HG02840 (cell line): ENCODE data around the gene LHX5.

Source experiments
- ATAC-seq: cut with Tn5 transposase; IDR thresholded peaks from one replicate; pipeline ENCODE4 v1.9.1; 2021; ENCODE audit warnings: mild to moderate bottlenecking, moderate library complexity, moderate number of reproducible peaks; ENCODE audit not compliant: unreplicated experiment, low FRiP score

LHX5 gene

DNA sequence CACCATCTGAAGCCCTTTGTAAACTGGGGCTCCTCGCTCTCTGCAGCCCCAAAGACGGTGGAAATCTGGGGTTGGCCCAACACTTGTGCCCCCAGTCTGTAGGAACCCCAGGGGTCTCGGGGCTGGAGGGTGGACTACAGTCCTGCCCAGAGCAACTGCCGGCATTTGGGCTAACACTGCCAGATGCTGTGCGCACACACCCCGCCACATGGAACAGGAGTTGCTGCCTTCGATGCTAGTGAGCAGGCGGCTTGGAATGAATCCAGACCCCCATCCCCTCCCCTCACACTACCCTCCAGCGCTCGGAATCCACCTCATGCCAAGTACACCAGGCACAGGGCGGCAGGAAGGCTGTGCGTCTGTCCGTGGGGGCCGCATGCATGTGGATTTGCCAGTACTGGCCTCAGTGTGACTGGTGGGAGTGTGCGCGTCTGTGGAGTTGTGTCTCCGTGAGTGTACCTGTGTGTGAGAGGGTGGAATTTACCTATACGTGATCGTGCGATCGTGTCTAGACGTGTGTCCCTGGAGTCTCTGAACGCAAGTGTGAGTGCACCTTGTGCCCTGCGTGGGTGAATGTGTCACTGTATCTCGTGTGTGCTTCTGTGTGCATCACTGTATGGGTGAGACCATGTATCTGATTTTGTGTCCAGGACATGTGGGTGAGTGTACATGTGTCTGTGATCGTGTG lies 5.1 kb downstream of the LHX5 start:
- ATAC-seq, result no peak

DNA sequence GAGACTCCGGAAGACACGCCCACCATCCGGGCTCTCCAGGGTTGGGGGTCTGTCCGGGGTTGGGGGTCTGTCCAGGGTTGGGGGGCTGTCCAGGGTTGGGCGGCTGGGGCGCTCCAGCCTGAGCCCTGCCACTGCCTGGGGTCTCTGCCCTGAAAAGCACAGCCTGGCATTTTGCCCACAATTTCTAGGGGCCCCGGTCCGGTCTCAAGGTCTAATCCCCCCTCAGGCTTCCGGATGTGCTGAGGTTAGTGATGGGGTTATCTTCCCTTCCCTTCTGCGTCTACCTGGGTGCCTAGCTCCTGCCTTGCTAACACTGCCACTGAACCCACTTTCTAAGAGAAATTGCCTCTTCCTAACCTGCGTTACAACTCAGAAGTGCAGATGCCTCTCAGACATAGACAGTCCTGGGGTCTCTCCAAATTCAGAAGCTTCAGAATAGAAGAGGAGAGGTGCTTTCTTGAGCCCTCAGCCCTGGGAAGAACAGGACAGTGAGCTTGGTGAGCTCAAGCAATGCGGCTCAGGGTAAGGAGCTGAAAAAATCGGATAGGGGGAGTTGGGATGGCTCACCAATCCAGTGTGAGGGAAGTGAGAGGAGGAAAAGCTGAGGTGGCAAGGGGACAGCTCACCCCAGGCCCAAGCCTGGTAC lies 5.7 kb downstream of the LHX5 start:
- ATAC-seq, result no peak

DNA sequence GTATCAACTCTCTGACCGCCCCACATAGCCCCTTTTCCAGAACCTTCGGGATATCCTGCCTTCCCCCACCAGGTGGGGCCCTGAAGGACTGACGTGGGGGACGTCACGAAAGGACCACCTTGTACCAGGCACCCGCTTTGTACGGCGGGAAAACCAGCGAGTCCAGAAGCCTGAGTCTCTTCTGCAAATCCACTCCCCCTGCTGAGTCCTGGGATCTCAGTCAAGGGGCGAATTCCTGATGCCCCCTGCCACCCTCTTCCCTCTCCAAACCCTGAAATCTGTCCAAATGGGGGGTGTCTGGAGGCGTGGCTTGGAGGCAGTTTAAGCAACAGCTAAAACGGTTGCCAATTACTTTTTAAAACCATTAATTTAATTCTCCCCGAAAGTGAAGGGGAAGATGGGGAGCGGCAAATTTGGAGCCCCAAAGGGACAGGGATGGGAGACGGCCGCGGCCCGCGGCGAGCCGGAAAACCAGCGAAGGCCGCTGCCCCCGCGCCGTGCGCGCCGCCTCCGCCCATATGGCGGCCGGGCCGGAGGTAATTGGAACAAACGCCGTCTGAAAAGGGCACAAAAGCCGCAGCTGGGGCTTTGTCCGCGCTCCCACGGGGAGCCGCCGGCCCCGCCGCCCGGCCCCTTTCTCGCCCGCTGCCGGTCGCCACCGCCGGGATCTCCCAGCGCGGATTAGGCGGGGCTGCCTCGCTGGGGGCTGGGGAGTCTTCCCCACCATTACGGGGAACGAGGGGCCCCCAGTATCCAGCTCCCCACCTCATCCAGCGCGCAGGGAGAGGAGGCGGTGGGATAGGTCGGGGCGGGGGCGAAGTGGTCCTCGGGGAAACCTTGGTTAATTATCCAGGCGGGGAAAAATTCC lies 6.6 kb downstream of the LHX5 start:
- no peak for ATAC-seq

DNA sequence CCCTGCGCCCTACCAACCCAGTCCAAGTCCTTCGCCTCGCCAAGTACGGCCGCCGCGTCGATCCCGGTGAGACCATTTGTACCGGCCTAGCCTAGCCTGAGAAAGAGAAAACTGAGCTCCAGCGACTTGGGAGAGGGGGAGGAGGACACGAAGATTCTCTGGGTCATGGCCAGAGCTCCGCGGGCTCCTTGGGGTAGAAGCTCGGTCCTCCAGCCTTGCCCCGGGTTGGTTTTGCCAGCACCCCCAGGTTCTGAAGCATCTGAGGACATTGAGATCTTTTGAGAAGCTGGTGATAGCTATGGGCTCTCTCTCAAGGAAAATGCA lies 7.3 kb downstream of the LHX5 start:
- ATAC-seq, result no peak

DNA sequence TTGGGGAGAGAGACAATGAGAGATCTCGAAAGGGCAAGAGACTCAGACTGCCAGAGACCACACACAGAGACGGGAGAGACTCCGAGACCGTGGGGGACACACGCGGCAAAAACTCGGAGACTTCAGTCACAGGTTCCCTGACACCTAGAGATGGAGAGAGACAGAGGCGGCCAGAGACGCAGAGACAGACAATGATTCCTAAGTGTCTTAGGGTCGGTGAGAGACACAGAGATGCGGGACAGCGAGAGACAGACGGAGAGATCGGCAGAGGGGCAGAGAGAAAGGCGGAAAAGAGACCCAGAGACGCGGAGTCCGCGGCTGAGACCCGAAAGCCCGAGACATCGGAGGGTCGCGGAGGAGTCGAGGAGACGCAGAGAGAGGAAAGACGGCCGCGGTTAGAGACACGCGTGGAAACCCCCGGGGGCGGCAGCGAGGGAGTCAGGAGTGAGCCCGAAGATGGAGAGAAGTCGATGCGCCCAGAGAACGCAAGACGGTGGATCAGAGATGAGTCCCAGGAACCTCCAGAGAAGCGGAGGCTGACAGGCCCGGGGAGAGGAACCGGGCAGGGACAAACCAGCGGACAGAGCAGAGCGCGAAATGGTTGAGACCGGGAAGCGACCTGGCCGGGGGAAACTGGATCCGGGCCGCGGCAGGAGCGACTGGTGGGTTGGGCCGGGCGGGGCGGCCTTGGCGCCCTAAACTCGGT lies 7.8 kb downstream of the LHX5 start:
- ATAC-seq, result no peak

DNA sequence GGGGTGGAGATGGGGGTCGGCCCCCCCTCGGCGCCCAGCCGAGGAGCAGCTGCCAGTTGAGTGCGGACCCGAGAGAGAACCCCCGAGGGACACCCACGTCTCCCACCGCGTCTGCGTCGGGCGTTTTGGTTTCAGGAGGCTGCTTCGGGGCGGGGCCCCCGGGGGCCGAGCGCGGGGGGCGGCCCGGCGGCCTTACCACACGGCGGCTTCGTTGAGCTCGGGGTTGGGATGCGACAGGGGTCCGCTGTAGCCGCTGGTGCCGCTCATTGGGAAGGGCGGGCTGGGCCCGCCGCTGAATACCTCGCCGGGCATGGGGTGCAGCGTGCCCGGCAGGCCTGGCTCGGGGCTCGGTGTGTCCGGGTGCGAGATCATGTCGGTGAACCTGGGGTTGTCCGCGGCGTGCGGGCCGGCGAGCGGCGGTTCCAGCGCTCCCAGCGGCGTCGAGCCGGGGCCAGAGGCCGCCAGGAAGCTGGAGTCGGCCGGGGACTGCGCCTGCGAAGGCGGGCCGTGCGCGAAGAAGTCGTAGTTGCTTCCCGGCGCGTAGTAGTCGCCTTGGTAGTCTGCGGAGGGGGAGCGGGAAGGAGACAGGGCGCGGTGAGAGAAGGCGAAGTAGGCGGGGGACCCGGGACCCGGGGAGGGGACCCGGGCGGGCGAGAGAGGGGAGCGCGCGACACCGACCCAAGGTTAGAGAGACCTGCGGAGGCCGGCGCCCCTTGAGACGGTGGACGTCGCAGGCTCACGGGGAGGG lies 8.5 kb downstream of the LHX5 start:
- ATAC-seq, result no peak

DNA sequence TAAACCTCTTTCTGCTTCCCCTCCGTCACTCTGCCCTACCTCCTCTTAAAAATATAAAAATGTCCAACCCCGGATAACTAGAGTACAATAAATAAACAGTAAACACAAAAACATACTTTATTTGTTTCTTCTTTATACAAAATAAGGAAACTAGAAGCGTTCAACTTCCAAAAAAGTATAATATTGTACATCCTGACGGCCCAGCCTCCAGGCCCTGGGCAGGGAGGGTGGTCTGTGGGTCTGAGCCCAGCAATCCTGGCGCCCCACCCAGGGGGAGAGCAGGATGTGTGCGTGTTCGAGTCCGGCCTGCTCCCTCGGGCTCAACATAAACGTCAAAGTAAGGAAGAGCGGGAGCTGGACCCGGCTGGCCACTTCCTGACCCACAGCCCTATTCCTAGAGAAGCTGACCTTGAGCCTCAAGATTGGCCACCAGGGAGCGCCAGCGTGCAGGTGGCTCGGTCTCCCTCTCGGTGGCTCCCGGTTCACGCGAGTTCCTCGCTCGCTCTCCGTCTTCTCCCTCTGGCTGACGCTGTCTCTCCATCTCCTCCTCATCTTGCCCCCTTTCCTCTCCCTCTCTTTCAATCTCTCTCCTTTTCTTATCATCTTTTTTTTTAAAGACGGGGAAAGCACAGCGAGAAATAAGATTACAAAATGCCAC lies 9.4 kb downstream of the LHX5 start:
- ATAC-seq, result no peak

DNA sequence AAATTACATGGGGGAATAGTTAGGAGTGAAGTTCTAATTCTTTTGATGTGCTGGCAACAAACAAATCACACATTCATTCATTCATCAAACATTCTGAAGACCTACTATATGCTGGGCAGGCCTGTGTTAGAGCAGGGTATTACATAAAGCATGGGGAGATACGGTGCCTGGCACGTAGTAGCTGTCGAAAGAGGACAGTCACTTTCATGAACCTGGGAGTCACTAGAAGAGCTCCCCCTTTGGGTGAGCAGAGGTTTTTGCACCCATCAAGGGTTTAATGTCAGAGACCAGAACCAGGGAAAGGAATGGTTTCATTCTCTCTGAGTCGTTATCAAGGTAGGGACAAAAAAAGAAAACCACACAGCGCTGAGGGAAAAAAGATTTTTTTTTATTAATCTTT lies 10.0 kb downstream of the LHX5 start:
- no peak for ATAC-seq

DNA sequence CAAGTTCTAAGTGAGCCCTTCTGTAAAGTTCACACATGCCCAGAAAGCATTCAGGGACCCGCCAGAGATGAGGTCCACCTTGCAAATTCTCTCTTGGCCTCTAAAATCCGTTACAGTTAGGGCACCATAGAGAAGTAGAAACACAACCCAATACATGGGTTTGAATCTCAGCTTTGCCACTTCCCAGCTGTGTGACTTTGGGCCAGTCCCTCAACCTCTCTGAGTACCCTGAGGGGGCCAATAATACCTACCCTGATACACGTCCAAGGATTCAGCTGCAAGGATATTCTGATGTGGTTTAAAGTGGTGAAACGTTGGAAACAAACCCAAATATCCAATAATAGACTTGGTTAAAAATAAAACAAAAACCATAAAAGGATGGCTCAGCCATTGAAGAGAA lies 11.7 kb downstream of the LHX5 start:
- ATAC-seq, result no peak

DNA sequence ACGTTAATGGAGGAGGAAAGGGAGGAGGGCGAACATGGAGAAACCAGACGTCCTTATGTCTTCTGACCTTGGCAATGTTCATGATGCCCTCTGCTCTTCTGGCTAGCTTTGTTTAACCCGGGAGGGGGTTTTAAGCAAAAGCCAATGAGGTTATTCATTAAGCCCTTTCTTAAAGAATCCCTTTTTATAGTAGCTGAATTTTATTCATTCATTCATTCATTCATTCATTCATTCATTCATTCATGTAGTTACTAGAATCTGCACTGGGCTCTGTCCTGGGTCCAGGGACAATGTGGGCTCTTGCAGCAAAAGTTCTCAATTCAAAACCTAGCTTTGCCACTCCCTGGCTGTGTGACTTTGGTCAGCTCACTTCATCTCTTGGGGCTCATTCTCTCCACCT lies 14.0 kb downstream of the LHX5 start:
- no peak for ATAC-seq

DNA sequence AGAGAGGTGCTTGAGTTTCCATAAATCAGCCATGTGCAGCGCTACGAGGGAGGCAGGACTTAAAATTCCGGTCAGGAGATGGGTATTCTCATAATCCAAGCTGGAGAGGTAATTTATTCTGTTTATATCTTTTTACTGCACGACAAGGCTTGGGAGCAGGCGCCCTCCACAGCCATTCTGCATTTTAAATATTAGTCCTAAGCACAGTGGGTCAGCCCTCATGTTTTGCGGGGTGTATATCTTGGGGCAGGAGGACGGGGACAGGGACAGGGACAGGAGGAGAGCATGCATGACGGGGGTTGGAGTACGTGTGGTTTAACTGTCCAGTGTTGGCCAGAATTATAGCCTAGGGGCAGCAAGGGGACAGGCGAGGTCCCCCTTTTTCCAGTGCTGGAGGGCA lies 14.5 kb downstream of the LHX5 start:
- ATAC-seq, result no peak

DNA sequence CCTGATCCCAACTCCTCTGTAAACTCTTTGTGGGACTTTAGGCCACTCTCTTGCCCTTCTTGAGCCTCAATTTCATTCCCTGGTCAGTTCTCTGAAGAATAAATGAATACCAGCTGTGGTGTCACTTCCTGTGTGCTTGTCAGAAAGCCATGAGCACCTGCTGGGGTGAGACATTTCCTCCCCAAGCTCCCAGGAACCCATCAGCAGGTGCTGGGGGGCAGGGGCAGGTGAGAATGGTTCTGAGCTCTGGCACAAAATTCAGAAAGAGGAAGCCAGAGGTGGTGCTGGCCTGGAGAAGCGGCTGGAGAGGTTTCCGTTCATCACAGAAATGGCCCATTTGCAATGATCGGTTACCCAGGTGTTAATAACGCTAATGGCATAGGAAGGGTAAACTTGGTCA lies 14.9 kb downstream of the LHX5 start:
- ATAC-seq, result no peak

DNA sequence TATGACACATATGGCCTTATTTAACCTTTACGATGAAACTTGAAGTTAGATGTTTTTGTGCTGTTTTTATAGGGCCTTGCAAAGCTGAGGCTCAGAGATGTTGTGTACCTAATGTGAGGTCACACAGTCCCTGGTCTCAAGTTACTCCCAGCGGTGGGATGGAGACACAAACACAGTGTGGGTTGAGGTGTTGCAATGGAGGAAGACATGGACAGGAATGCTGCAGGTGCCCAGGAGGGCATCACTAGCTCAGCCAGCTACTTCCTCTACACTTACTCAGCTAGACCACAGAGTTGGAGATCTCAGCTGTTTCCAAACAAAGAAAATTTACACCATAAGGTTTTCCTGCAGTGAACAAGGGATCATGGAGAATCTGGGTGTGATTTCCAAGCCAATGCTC lies 15.5 kb downstream of the LHX5 start:
- ATAC-seq, result no peak

DNA sequence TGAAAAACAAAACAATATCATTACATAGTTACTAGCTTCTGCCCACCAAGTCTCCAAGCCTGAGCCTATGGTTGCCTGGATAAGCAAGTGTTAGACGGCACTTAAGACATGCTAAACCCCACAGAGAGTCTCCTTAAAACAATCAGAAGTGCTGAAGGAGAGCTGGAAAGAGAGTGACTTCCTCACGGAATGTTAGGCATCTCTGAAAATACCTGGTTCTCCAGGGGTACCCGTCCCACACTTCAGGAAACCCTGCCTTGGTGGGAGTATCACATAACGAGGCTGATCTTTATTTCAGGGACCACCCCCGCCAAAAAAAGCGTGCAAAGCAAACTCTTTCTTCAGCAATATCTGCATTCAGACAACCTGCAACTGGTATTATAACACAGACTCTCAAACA lies 18.3 kb downstream of the LHX5 start:
- no peak for ATAC-seq

DNA sequence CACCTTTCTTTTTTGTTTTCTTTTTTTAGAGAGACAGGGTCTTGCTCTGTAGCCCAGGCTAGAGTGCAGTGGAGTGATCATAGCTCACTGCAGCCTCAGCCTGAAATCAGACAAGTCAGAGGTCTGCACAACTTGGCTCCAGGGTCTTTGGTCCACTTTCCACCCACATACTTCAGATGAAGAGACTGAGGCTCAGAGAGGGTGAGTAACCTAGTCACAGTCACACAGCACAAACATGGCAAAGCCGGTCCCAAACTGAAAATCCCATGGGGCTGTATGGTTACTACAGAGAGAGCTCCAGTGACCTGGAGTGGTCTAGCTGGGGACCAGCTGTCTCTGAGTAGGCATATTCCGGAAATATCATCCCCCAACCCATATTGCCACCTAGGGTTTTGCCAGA lies 19.2 kb downstream of the LHX5 start:
- no peak for ATAC-seq

DNA sequence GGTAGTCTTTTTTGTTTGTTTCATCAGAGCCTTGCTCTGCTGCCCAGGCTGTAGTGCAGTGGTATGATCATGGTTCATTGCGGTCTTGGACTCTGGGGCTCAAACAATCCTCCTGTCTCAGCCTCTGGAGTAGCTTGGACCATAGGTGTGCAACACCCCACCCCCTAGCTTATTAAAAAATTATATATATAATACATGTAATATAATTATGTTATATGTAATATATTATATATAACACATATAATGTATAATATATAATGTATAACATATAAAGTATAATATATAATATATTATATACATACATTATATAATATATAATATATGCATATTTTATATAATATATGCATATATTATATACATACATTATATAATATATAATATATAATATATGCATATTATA lies 21.8 kb downstream of the LHX5 start:
- no peak for ATAC-seq

DNA sequence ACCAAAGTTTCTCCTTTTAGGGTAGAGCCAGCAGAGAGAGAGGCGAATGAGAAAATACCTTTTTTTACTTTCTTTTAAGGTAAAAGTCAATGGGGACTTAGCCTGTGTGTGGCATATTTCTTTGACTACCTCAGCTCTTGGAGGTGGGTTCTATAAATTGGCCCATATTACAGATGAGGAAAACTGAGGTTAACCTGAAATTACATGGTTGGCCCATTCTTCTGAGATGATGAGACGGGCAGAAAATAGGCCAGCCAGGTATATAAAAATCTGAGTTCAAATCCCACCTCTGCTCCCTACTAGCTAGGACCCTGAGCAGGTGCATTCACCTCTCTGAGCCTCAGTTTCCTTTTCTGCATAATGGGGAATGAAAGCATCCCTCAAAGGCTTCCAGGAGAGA lies 22.4 kb downstream of the LHX5 start:
- no peak for ATAC-seq

DNA sequence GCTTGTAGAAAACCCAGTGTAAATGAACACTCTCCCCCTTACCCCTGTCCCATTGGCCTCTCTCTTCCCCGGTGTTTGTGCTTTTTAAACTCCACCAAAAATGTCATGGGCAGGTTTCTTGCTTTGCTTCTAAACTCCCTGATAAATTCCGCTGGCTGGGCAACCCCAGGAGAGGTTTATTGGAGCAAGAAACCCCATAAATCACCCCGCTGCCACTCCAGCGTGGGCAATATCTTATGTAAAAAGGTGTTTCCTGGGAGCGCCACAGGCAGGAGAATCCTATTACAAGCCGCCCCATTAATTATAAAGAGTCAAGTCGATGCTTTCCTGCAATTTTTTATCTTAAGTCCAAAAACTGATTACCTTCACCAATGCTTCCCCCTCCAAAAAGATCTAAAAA lies 22.8 kb downstream of the LHX5 start:
- ATAC-seq, result no peak

DNA sequence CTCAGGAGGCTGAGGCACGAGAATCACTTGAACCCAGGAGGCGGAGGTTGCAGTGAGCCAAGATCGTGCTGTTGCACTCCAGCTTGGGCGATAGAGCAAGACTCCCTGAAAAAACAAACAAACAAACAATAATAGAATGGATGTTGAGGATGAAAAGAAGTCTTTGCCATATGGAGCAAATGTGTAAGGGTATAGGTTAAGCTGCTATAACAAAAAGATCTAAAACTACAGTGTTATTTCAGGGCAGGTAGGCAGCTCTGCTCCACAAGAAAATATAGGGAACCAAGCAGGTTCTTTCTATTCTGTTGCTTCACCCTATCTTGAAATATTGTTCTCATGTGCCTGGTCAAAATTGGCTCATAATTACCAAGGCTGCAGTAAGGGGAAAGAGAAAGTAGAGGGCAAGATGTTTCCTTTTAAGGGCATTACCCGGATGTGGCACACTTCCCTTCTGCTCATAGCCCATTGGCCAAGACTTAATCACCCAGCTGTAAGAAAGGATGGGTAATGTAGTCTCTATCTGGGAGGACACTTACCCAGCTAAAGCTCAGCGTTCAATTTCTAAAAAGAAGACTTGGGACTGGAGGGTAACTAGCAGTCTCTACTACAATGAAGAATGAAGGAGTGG lies 26.0 kb downstream of the LHX5 start:
- ATAC-seq, result no peak
